ENCODE measurements around the gene DNAJC15.

The DNAJC15 gene

GRCh38 chr13:43129511-43130110 is 106.2 kb downstream of the DNAJC15 start:
- DNase-seq: no peak

- no peak for DNase-seq
Measured at GRCh38 chr13:43132257-43132656, 108.9 kb downstream of the DNAJC15 start.

- no peak for DNase-seq
Measured at GRCh38 chr13:43132911-43133310, 109.5 kb downstream of the DNAJC15 start.

- no peak for DNase-seq
Measured at GRCh38 chr13:43133792-43134191, 110.4 kb downstream of the DNAJC15 start.

- DNase-seq: no peak
Measured at GRCh38 chr13:43134868-43135267, 111.5 kb downstream of the DNAJC15 start.

- DNase-seq: no peak
Measured at GRCh38 chr13:43135516-43135915, 112.1 kb downstream of the DNAJC15 start.

- no peak for DNase-seq
Measured at GRCh38 chr13:43136920-43137575, 113.7 kb downstream of the DNAJC15 start.

- no peak for DNase-seq
Measured at GRCh38 chr13:43139211-43139610, 115.8 kb downstream of the DNAJC15 start.

GRCh38 chr13:43139921-43140320 is 116.5 kb downstream of the DNAJC15 start:
- no peak for DNase-seq

- no peak for DNase-seq
Measured at GRCh38 chr13:43140985-43141384, 117.6 kb downstream of the DNAJC15 start.

GRCh38 chr13:43141685-43142084 is 118.3 kb downstream of the DNAJC15 start:
- no peak for DNase-seq

GRCh38 chr13:43143591-43143990 is 120.2 kb downstream of the DNAJC15 start:
- DNase-seq: no peak

GRCh38 chr13:43145534-43146196 is 122.3 kb downstream of the DNAJC15 start:
- no peak for DNase-seq

GRCh38 chr13:43146400-43146799 is 123.0 kb downstream of the DNAJC15 start:
- no peak for DNase-seq

GRCh38 chr13:43150369-43151207 is 127.2 kb downstream of the DNAJC15 start:
- DNase-seq: no peak

- peak; percentile 77 for DNase-seq
Measured at GRCh38 chr13:43153436-43154090, 130.2 kb downstream of the DNAJC15 start.

- no peak for DNase-seq
Measured at GRCh38 chr13:43154156-43154651, 130.8 kb downstream of the DNAJC15 start.

GRCh38 chr13:43154839-43155238 is 131.5 kb downstream of the DNAJC15 start:
- DNase-seq: no peak

- DNase-seq: no peak
Measured at GRCh38 chr13:43156916-43157315, 133.5 kb downstream of the DNAJC15 start.

GRCh38 chr13:43157796-43158195 is 134.4 kb downstream of the DNAJC15 start:
- DNase-seq: no peak

GRCh38 chr13:43158516-43158915 is 135.1 kb downstream of the DNAJC15 start:
- no peak for DNase-seq

GRCh38 chr13:43159026-43159461 is 135.7 kb downstream of the DNAJC15 start:
- peak; percentile 19 for DNase-seq

Measured in amniotic stem cell (primary cell).